Body of pancreas (tissue), 4 donors: ENCODE measurements around the gene SYTL1. TPM values are rescaled to one million over a fixed set of nuclear protein-coding genes. Genes with fewer than 3 reads are reported as not detected.
A peak's percentile ranks its signal among the peaks of the same experiment; 100 is the strongest.

Source experiments
- ATAC-seq: fragments of 150-250 bp; one replicate; pipeline ENCODE4 v1.9.1; 2016
- DNase-seq, 4 donors: peaks; one replicate each; pipeline ENCODE4 v3.0.0-alpha.2; 2019
- H3K27ac ChIP-seq, 4 donors: fragments of 200-600 bp; sonication (generic); 1 replicate in 3 of 4; 2 replicates in 1 of 4; pipeline versions ENCODE4 v1.5.1 to v1.6.1; 2016 to 2019; ENCODE audit warnings: mild to moderate bottlenecking in 1 of 4, mixed read lengths in 1 of 4, moderate library complexity in 1 of 4
- H3K27me3 ChIP-seq, 2 donors: fragments of 200-600 bp; sonication (generic); one replicate each; pipeline ENCODE4 v1.6.0; 2016; ENCODE audit warnings: mild to moderate bottlenecking in 1 of 2
- H3K36me3 ChIP-seq, 2 donors: fragments of 200-600 bp; sonication (generic); replicated peaks in 1 of 2; 2 replicates each; pipeline ENCODE4 v1.5.1; 2016; ENCODE audit warnings: low read depth in 2 of 2; ENCODE audit not compliant: insufficient read depth in 1 of 2
- H3K4me1 ChIP-seq: fragments of 200-600 bp; sonication (generic); one replicate; pipeline ENCODE4 v1.6.0; 2016
- H3K4me3 ChIP-seq, 2 donors: fragments of 200-600 bp; sonication (generic); 1 replicate in 1 of 2; 2 replicates in 1 of 2; pipeline ENCODE4 v1.5.1; 2016 to 2019
- H3K9me3 ChIP-seq, 3 donors: fragments of 200-600 bp; sonication (generic); 1 replicate in 2 of 3; 2 replicates in 1 of 3; pipeline ENCODE4 v1.5.1; 2016
- CTCF ChIP-seq, 7 experiments: fragments of 450-650 bp in 4 of 7; fragments of 200-600 bp in 3 of 7; sonication (generic) in 3 of 7; IDR thresholded peaks; one replicate each; pipeline ENCODE4 v1.5.1; 2016 to 2019; ENCODE audit warnings: antibody characterized with exemption in 7 of 7
- POLR2A ChIP-seq, 3 donors: fragments of 450-650 bp; IDR thresholded peaks; one replicate each; pipeline ENCODE4 v1.6.1; 2016; ENCODE audit warnings: antibody characterized with exemption in 3 of 3, mild to moderate bottlenecking in 2 of 3
- WGBS, 2 donors: methylation state at CpG; one replicate each; pipeline ENCODE4 v1.1.5; 2017; 5-methylcytosine and 5-hydroxymethylcytosine counted together
- intact Hi-C: fragments of 100-400 bp; cut with DNase I; formaldehyde crosslinking; loops from one replicate; pipeline ENCODE4 v1.15.1; 2023
- total RNA-seq, 2 donors: library from RNA; depleted of rRNA; stranded (reverse); fragments of >200 nt; gene quantifications; one replicate each; pipeline ENCODE4 v1.1.0, GENCODE V29; 2016

SYTL1 gene
- total RNA-seq, 2 donors from 2014 or later = 107 to 129 TPM

GRCh38 chr1:27372808-27373690 is 31.2 kb downstream of the SYTL1 start:
- DNase-seq (no peak), ATAC-seq (peak; percentile 20)
- WGBS, 2 donors = 80 to 89% methylated on average over 7 to 9 of the region's 11 CpGs
- no peak for TF ChIP-seq CTCF (IDR thresholded peaks at IDR 0.05)
- no peak for TF ChIP-seq POLR2A (IDR thresholded peaks at IDR 0.05)
- Histone ChIP-seq H3K36me3 (no peaks in the 10 kb centered on the region), H3K27me3 (no peaks in the 10 kb centered on the region), H3K9me3 (no peaks in the 10 kb centered on the region), H3K4me3 (no peak overlapping the region), H3K27ac (no peak overlapping the region), H3K4me1 (peaks cover under 1% of the 10 kb centered on the region)
- intact Hi-C loops = no loop called here

GRCh38 chr1:27374362-27375086 is 32.7 kb downstream of the SYTL1 start, which contains the start of gene FCN3:
TSS of gene FCN3 (minus strand) at chr1:27374824. CDS start at chr1:27374818, 6 bp downstream.
- H3K4me3 ChIP-seq = no peak within 1 kb of the TSS
- no peaks in the 10 kb centered on the region for H3K4me1 ChIP-seq
- no peaks in the 10 kb centered on the region for H3K27me3 ChIP-seq
- intact Hi-C loops = no loop called here
- no peak for DNase-seq
- H3K27ac ChIP-seq = no peak within 1 kb of the TSS
- no peaks in the 10 kb centered on the region for H3K36me3 ChIP-seq
- TF ChIP-seq POLR2A (IDR thresholded peaks at IDR 0.05) (no peak), CTCF (IDR thresholded peaks at IDR 0.05) (no peak)
- no peaks in the 10 kb centered on the region for H3K9me3 ChIP-seq
- WGBS, 2 donors = 68 to 78% methylated on average over 3 to 4 of the region's 4 CpGs
- ATAC-seq = no peak

GRCh38 chr1:27377760-27378495 is 36.1 kb downstream of the SYTL1 start:
- Histone ChIP-seq H3K9me3 (no peaks in the 10 kb centered on the region), H3K27me3 (no peaks in the 10 kb centered on the region), H3K36me3 (no peaks in the 10 kb centered on the region), H3K27ac (no peak overlapping the region), H3K4me3 (no peak overlapping the region), H3K4me1 (peaks cover 10% of the 10 kb centered on the region)
- WGBS, 2 donors = 85 to 91% methylated on average over 12 of the region's 12 CpGs
- intact Hi-C loops = no loop called here
- DNase-seq (no peak), ATAC-seq (no peak)
- TF ChIP-seq CTCF (IDR thresholded peaks at IDR 0.05) = no peak
- TF ChIP-seq POLR2A (IDR thresholded peaks at IDR 0.05) = no peak

- Histone ChIP-seq H3K4me3 (no peak overlapping the region), H3K4me1 (peaks cover 12% of the 10 kb centered on the region), H3K9me3 (no peaks in the 10 kb centered on the region), H3K27ac (no peak overlapping the region), H3K27me3 (no peaks in the 10 kb centered on the region), H3K36me3 (no peaks in the 10 kb centered on the region)
- intact Hi-C loops = no loop called here
- TF ChIP-seq CTCF (IDR thresholded peaks at IDR 0.05) = no peak
- no peak for TF ChIP-seq POLR2A (IDR thresholded peaks at IDR 0.05)
- WGBS, 2 donors = 79 to 84% methylated on average over 3 to 10 of the region's 11 CpGs
- ATAC-seq = no peak
- DNase-seq = no peak
These were observed 37.8 kb downstream of the SYTL1 start for GRCh38 chr1:27379564-27380122.
